Measurements from ENCODE around the gene COL15A1.

- TF ChIP-seq POLR2A (IDR thresholded peaks at IDR 0.05) (no peak), POLR2AphosphoS5 (IDR thresholded peaks at IDR 0.05) (no peak), CTCF (IDR thresholded peaks at IDR 0.05) (no peak)
These were observed 101.1 kb downstream of the COL15A1 start for GRCh38 chr9:99044827-99045226.

All from transverse colon (tissue), 4 donors.